GM21576 (cell line): ENCODE measurements around the gene ZNF555.
"Not testable (repeated sequence)": the region's sequence is repeated elsewhere in the genome, so short reads cannot be mapped to it uniquely, and the experiment has no call there.

ENCODE experiments used
- ATAC-seq: cut with Tn5 transposase; IDR thresholded peaks from one replicate; pipeline ENCODE4 v1.9.1; 2021; ENCODE audit warnings: mild to moderate bottlenecking, moderate library complexity; ENCODE audit not compliant: unreplicated experiment

The ZNF555 gene

GRCh38 chr19:2806736-2807378, 34.4 kb upstream of the ZNF555 start:
- no peak for ATAC-seq

GRCh38 chr19:2807379-2808128, 33.7 kb upstream of the ZNF555 start:
- ATAC-seq = no peak

GRCh38 chr19:2808129-2808941, 32.9 kb upstream of the ZNF555 start:
- no peak for ATAC-seq

- ATAC-seq = no peak
These were observed 31.7 kb upstream of the ZNF555 start for GRCh38 chr19:2809387-2810140.

GRCh38 chr19:2810141-2811091, 30.9 kb upstream of the ZNF555 start:
- ATAC-seq = no peak

- ATAC-seq = no peak
These were observed 30.0 kb upstream of the ZNF555 start for GRCh38 chr19:2811221-2811722.

GRCh38 chr19:2811735-2812413, 29.4 kb upstream of the ZNF555 start:
- no peak for ATAC-seq

- ATAC-seq = no peak
These were observed 28.7 kb upstream of the ZNF555 start for GRCh38 chr19:2812414-2813234.

GRCh38 chr19:2813235-2814160, 27.8 kb upstream of the ZNF555 start:
- no peak for ATAC-seq

- no peak for ATAC-seq
These were observed 26.8 kb upstream of the ZNF555 start for GRCh38 chr19:2814426-2814825.

GRCh38 chr19:2815191-2815614, 26.1 kb upstream of the ZNF555 start:
- no peak for ATAC-seq

- ATAC-seq = no peak
These were observed 25.4 kb upstream of the ZNF555 start for GRCh38 chr19:2815923-2816322.

- no peak for ATAC-seq
These were observed 24.6 kb upstream of the ZNF555 start for GRCh38 chr19:2816641-2817040.

- ATAC-seq = not testable (repeated sequence)
These were observed 23.9 kb upstream of the ZNF555 start for GRCh38 chr19:2817237-2817829.

GRCh38 chr19:2819540-2820111, 21.6 kb upstream of the ZNF555 start, which contains the start of gene ZNF554:
Gene ZNF554 (plus strand): TSS chr19:2819868. CDS start chr19:2820072, 204 bp downstream.
- peak; percentile 88 for ATAC-seq

- peak; percentile 9 for ATAC-seq
These were observed 21.1 kb upstream of the ZNF555 start for GRCh38 chr19:2820112-2820702.
